ENCODE results near the gene STX8.

Gene STX8

GRCh38 chr17:9487406-9487805, 88.2 kb downstream of the STX8 start:
- no peak for DNase-seq
- no peak for TF ChIP-seq CTCF (IDR thresholded peaks at IDR 0.05; ENCODE audit: low read depth, low read length, missing control alignments)
- no peak overlapping the region for H3K4me3 ChIP-seq (ENCODE audit: low read depth, low read length)
- H3K27me3 ChIP-seq (replicated peaks), result no peaks in the 10 kb centered on the region
- in situ Hi-C loops (cut with HindIII; ENCODE audit: low pct_ligation_motif_present, low sequenced_read_pairs), result no loop called here
- no peaks in the 10 kb centered on the region for H3K36me3 ChIP-seq (replicated peaks)
- H3K27ac ChIP-seq, result no peak overlapping the region

- no peak for TF ChIP-seq CTCF (IDR thresholded peaks at IDR 0.05; ENCODE audit: low read depth, low read length, missing control alignments)
- H3K36me3 ChIP-seq (replicated peaks), result no peaks in the 10 kb centered on the region
- in situ Hi-C loops (cut with HindIII; ENCODE audit: low pct_ligation_motif_present, low sequenced_read_pairs), result no loop called here
- H3K4me3 ChIP-seq (ENCODE audit: low read depth, low read length), result no peak overlapping the region
- H3K27me3 ChIP-seq (replicated peaks), result no peaks in the 10 kb centered on the region
- H3K27ac ChIP-seq, result no peak overlapping the region
- no peak for DNase-seq
Observed at GRCh38 chr17:9484789-9485188, 90.8 kb downstream of the STX8 start.

- H3K27me3 ChIP-seq (replicated peaks), result no peaks in the 10 kb centered on the region
- DNase-seq, result no peak
- no peaks in the 10 kb centered on the region for H3K36me3 ChIP-seq (replicated peaks)
- no peak overlapping the region for H3K27ac ChIP-seq
- TF ChIP-seq CTCF (IDR thresholded peaks at IDR 0.05; ENCODE audit: low read depth, low read length, missing control alignments), result no peak
- in situ Hi-C loops (cut with HindIII; ENCODE audit: low pct_ligation_motif_present, low sequenced_read_pairs), result no loop called here
- no peak overlapping the region for H3K4me3 ChIP-seq (ENCODE audit: low read depth, low read length)
Observed at GRCh38 chr17:9479964-9480363, 95.7 kb downstream of the STX8 start.

- no peak for DNase-seq
- Histone ChIP-seq H3K36me3 (replicated peaks) (no peaks in the 10 kb centered on the region), H3K4me3 (ENCODE audit: low read depth, low read length) (no peak overlapping the region), H3K27me3 (replicated peaks) (no peaks in the 10 kb centered on the region), H3K27ac (no peak overlapping the region)
- in situ Hi-C loops (cut with HindIII; ENCODE audit: low pct_ligation_motif_present, low sequenced_read_pairs), result no loop called here
- TF ChIP-seq CTCF (IDR thresholded peaks at IDR 0.05; ENCODE audit: low read depth, low read length, missing control alignments), result no peak
Observed at GRCh38 chr17:9478889-9479288, 96.7 kb downstream of the STX8 start.

GRCh38 chr17:9475101-9475658, 100.4 kb downstream of the STX8 start:
- in situ Hi-C loops (cut with HindIII; ENCODE audit: low pct_ligation_motif_present, low sequenced_read_pairs), result no loop called here
- no peak overlapping the region for H3K27ac ChIP-seq
- TF ChIP-seq CTCF (IDR thresholded peaks at IDR 0.05; ENCODE audit: low read depth, low read length, missing control alignments), result no peak
- no peaks in the 10 kb centered on the region for H3K27me3 ChIP-seq (replicated peaks)
- H3K4me3 ChIP-seq (ENCODE audit: low read depth, low read length), result no peak overlapping the region
- no peaks in the 10 kb centered on the region for H3K36me3 ChIP-seq (replicated peaks)
- no peak for DNase-seq

- Histone ChIP-seq H3K27me3 (replicated peaks) (no peaks in the 10 kb centered on the region), H3K27ac (peak overlapping the region; percentile 6), H3K4me3 (ENCODE audit: low read depth, low read length) (no peak overlapping the region), H3K36me3 (replicated peaks) (no peaks in the 10 kb centered on the region)
- no peak for TF ChIP-seq CTCF (IDR thresholded peaks at IDR 0.05; ENCODE audit: low read depth, low read length, missing control alignments)
- peak; percentile 32 for DNase-seq
- in situ Hi-C loops (cut with HindIII; ENCODE audit: low pct_ligation_motif_present, low sequenced_read_pairs), result no loop called here
Observed at GRCh38 chr17:9473711-9474110, 101.9 kb downstream of the STX8 start.
